HFFc6 (cell line): ENCODE measurements around the gene DHFR2. TPM values are rescaled to one million over a fixed set of nuclear protein-coding genes. Genes with fewer than 3 reads are reported as not detected.
A peak's percentile ranks its signal among the peaks of the same experiment; 100 is the strongest.

Experiments
- DNase-seq: peaks from one replicate; pipeline ENCODE4 v3.0.0-alpha.2; 2018
- H3K27ac Mint-ChIP-seq: 2 replicates; pipeline ENCODE4 v1.8.0; 2020; ENCODE audit warnings: mild to moderate bottlenecking, mixed read lengths
- H3K27me3 Mint-ChIP-seq: 2 replicates; pipeline ENCODE4 v1.8.0; 2021; ENCODE audit warnings: mild to moderate bottlenecking, moderate library complexity, mixed read lengths; ENCODE audit not compliant: insufficient read depth
- H3K36me3 Mint-ChIP-seq: 2 replicates; pipeline ENCODE4 v1.8.0; 2021; ENCODE audit warnings: low read depth, mixed read lengths
- H3K4me1 Mint-ChIP-seq: 2 replicates; pipeline ENCODE4 v1.8.0; 2020; ENCODE audit warnings: low read depth, mixed read lengths
- H3K4me3 Mint-ChIP-seq: 2 replicates; pipeline ENCODE4 v1.8.0; 2020; ENCODE audit warnings: mild to moderate bottlenecking, moderate library complexity, mixed read lengths
- H3K9me3 Mint-ChIP-seq: 2 replicates; pipeline ENCODE4 v1.8.0; 2020; ENCODE audit warnings: mild to moderate bottlenecking, mixed read lengths
- total RNA-seq, 6 experiments: library from RNA; stranded (reverse); fragmentation: NEBNext Ultra II Directional; extraction: Animal tissue kit (Norgen Biotek cat#: 25700); gene quantifications; 2 replicates in 1 of 6; 3 replicates in 5 of 6; pipeline ENCODE4 v1.2.3, GENCODE V29; 2021
- TF ChIP-seq, protein P1 (sequence below): fragments of 200-600 bp; sonication (generic); IDR thresholded peaks from 2 replicates; pipeline ENCODE4 v1.5.0; 2021; ENCODE audit warnings: antibody characterized with exemption, mild to moderate bottlenecking

Gene DHFR2
- total RNA-seq, 6 experiments from 2014 or later: 3.0 to 4.7 (median 3.6) TPM

DNA sequence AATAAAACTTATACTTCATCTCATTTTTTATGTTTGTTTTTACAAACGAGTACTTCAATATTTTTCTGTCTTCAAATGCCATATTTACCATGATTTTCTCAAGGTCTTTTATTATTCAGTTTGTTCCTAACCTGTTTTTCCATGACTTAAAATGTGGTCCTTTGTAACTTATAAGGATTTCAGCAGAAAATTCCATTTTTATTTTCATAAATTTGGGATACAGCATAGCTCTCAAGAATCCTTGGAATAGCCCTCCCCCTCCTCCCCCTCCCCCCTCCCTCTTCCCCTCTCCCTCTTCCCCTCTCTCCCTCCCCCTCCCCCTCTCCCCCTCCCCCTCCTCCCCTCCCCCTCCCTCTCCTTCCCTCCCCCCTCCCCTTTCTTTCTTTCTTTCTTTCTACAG, 19.4 kb downstream of the DHFR2 start:
- no peak for DNase-seq
- Mint-ChIP-seq H3K4me1 (no peaks in the 10 kb centered on the region), H3K9me3 (peaks cover 4% of the 10 kb centered on the region), H3K27me3 (no peaks in the 10 kb centered on the region; the same call in 1 of the 2 replicates), H3K27ac (no peak overlapping the region), H3K4me3 (no peak overlapping the region), H3K36me3 (peaks cover 5% of the 10 kb centered on the region; the same call in 1 of the 2 replicates)
- TF ChIP-seq, protein P1, sequence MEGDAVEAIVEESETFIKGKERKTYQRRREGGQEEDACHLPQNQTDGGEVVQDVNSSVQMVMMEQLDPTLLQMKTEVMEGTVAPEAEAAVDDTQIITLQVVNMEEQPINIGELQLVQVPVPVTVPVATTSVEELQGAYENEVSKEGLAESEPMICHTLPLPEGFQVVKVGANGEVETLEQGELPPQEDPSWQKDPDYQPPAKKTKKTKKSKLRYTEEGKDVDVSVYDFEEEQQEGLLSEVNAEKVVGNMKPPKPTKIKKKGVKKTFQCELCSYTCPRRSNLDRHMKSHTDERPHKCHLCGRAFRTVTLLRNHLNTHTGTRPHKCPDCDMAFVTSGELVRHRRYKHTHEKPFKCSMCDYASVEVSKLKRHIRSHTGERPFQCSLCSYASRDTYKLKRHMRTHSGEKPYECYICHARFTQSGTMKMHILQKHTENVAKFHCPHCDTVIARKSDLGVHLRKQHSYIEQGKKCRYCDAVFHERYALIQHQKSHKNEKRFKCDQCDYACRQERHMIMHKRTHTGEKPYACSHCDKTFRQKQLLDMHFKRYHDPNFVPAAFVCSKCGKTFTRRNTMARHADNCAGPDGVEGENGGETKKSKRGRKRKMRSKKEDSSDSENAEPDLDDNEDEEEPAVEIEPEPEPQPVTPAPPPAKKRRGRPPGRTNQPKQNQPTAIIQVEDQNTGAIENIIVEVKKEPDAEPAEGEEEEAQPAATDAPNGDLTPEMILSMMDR: no peak

- TF ChIP-seq, protein P1: peak; percentile 84
- Mint-ChIP-seq H3K4me1 (peaks cover 11% of the 10 kb centered on the region), H3K9me3 (no peaks in the 10 kb centered on the region)
Observed at GRCh38 chr3:94036909-94037507, 25.7 kb downstream of the DHFR2 start.

GRCh38 chr3:94028093-94028837, 34.5 kb downstream of the DHFR2 start, which contains the start of gene STX19:
STX19 (minus strand) TSS chr3:94028597; CDS start chr3:94015269, 13,328 bp downstream.
- TF ChIP-seq, protein P1: no peak
- Mint-ChIP-seq H3K27me3 (no peaks in the 10 kb centered on the region), H3K9me3 (no peaks in the 10 kb centered on the region), H3K4me3 (no peak within 1 kb of the TSS), H3K36me3 (no peaks in the 10 kb centered on the region; the same call in 1 of the 2 replicates), H3K27ac (no peak within 1 kb of the TSS), H3K4me1 (peaks cover 15% of the 10 kb centered on the region)
- DNase-seq: no peak

More at GRCh38 chr3:94036909-94037507, 25.7 kb downstream of the DHFR2 start:
- H3K4me3 Mint-ChIP-seq: no peak overlapping the region
- peak; percentile 67 for DNase-seq
- no peaks in the 10 kb centered on the region; the same call in 1 of the 2 replicates for H3K36me3 Mint-ChIP-seq
- no peaks in the 10 kb centered on the region for H3K27me3 Mint-ChIP-seq
- H3K27ac Mint-ChIP-seq: no peak overlapping the region

DNA sequence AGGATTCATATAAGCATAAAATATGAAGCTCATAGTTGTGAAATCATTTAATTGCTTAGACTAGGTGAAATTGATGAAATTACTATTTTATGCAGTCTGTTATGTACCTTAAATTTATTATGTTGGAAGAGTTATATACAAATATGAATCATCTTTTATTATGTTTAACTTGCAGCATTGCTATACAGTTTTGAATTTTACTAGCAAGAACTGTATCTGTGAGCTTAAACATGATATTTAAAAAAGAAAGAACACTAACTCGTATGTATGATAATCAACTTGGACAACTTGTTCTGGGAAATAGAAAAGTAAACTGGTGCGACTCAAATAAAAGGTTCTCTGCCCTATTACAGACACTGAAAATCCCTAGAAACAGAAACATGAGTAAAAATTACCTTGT, 36.1 kb downstream of the DHFR2 start:
- Mint-ChIP-seq H3K27me3 (no peaks in the 10 kb centered on the region; the same call in 1 of the 2 replicates), H3K9me3 (no peaks in the 10 kb centered on the region), H3K27ac (no peak overlapping the region), H3K36me3 (no peaks in the 10 kb centered on the region), H3K4me1 (peaks cover 8% of the 10 kb centered on the region), H3K4me3 (no peak overlapping the region)
- TF ChIP-seq, protein P1: no peak
- DNase-seq: no peak

- Mint-ChIP-seq H3K4me3 (no peak overlapping the region), H3K4me1 (peaks cover 7% of the 10 kb centered on the region), H3K27ac (peak overlapping the region; percentile 27), H3K27me3 (no peaks in the 10 kb centered on the region; the same call in 1 of the 2 replicates), H3K36me3 (no peaks in the 10 kb centered on the region), H3K9me3 (no peaks in the 10 kb centered on the region)
- no peak for DNase-seq
- TF ChIP-seq, protein P1: no peak
Observed at GRCh38 chr3:94024385-94024784, 38.3 kb downstream of the DHFR2 start.
